ENCODE results near the gene OR6A2. TPM values are rescaled to one million over a fixed set of nuclear protein-coding genes. Genes with fewer than 3 reads are reported as not detected.

Gene OR6A2
- total and polyA plus RNA-seq, 2 donors (not counting 3 experiments of a cell fraction or from before 2014, with no cell fraction given), result 0.06 to 0.27 TPM

DNA sequence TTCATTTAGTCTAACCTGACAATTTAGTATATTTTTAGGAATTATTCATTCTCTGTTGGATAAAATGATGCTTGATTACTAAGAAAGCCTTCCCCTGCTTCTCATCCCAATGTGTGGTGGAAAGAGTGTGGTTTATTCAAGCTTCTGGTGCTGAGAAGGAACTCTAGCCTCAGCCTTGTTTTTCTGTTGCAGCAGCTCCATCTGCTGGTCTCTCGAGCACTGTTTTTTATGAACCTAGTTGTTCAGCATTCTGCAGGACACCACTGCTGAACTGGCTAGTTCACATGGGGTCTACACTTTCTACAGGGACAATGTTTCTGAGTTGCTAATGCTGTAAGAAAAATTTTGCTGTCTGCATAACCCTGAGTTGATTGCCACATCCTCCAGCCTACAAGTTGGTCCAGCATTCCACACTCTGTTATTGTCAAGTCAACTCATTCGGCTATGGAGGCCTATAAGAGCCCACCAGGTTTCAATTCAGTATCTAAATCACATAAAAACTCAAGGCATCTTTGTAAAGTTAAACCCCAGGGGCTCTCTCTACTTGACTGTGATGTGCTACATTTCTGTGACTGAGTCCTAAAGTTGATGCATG is 42.0 kb downstream of the OR6A2 start:
- Histone ChIP-seq H3K36me3 (ENCODE audit: control insufficient read depth in 2 of 2, extremely low read depth in 1 of 2, insufficient read depth in 2 of 2, low read length in 2 of 2) (no peaks in the 10 kb centered on the region), H3K9ac (replicated peaks; ENCODE audit: extremely low read depth, insufficient read depth, low read length) (no peak overlapping the region), H3K4me2 (ENCODE audit: insufficient read depth, low read length) (no peak overlapping the region), H3K27me3 (ENCODE audit: control insufficient read depth in 2 of 2, insufficient read depth in 2 of 2, low read length in 2 of 2) (peaks cover 2 to 8% of the 10 kb centered on the region in 2 experiments), H4K20me1 (replicated peaks; ENCODE audit: control insufficient read depth, extremely low read depth, insufficient read depth, low read length) (no peaks in the 10 kb centered on the region), H3K9me3 (replicated peaks; ENCODE audit: control insufficient read depth, insufficient read depth, low read length) (no peaks in the 10 kb centered on the region), H3K27ac (ENCODE audit: insufficient read depth, low read depth, low read length) (no peak overlapping the region), H3K4me3 (replicated peaks in 1 of 3; ENCODE audit: insufficient read depth in 1 of 3, low read depth in 1 of 3, low read length in 3 of 3) (no peak overlapping the region), H3K4me1 (ENCODE audit: control insufficient read depth, extremely low read depth, insufficient read depth, low read length) (no peaks in the 10 kb centered on the region), H3K9me1 (replicated peaks; ENCODE audit: control insufficient read depth, extremely low read depth, insufficient read depth, low read length) (no peaks in the 10 kb centered on the region), H2AFZ (ENCODE audit: low read depth, low read length) (no peak overlapping the region), H3K79me2 (ENCODE audit: control insufficient read depth, insufficient read depth, low read length) (no peaks in the 10 kb centered on the region)
- no peak for TF ChIP-seq MYC (IDR thresholded peaks at IDR 0.05; ENCODE audit: low read depth, low read length)
- TF ChIP-seq CTCF (IDR thresholded peaks at IDR 0.05; ENCODE audit: extremely low read depth in 1 of 2, insufficient read depth in 1 of 2, low read depth in 1 of 2, low read length in 2 of 2), result peak; percentile 58 to 62
- no TSS peak for BruUV-seq (replicated peaks)
- intact Hi-C loops (cut with micrococcal nuclease), result loop anchor here (1.0 to 5.0 kb wide), 8 partner anchors 19 to 378 kb away; partner anchors contain the start of gene TPP1
- DNase-seq (ENCODE audit: low read depth, low spot score) (peak; percentile 73), FAIRE-seq (peak; percentile 85)
- ChIA-PET CTCF (interaction anchor here (0.6 to 12.2 kb wide), 36 partner anchors 9 to 941 kb away, joined by 3 to 391 read pairs (median 4); partner anchors contain the start of genes ARFIP2, ILK, MRPL17 and TAF10), POLR2A (no interaction called here)
- dilution Hi-C loops (cut with MboI; ENCODE audit: extremely low pct_ligation_motif_present, low sequenced_read_pairs), result no loop called here

- CTCF ChIA-PET, result interaction anchor here (0.6 to 12.2 kb wide), 22 partner anchors 13 to 686 kb away, joined by 3 to 391 read pairs (median 6); partner anchors contain the start of genes APBB1, ARFIP2 and TIMM10B
- no peak for FAIRE-seq
- POLR2A ChIA-PET, result no interaction called here
- Histone ChIP-seq H3K27me3 (ENCODE audit: control insufficient read depth in 2 of 2, insufficient read depth in 2 of 2, low read length in 2 of 2) (peaks cover 2 to 8% of the 10 kb centered on the region in 2 experiments), H3K36me3 (ENCODE audit: control insufficient read depth in 2 of 2, extremely low read depth in 1 of 2, insufficient read depth in 2 of 2, low read length in 2 of 2) (no peaks in the 10 kb centered on the region), H3K4me2 (ENCODE audit: insufficient read depth, low read length) (no peak overlapping the region), H3K9ac (replicated peaks; ENCODE audit: extremely low read depth, insufficient read depth, low read length) (no peak overlapping the region), H2AFZ (ENCODE audit: low read depth, low read length) (no peak overlapping the region), H3K4me3 (replicated peaks in 1 of 3; ENCODE audit: insufficient read depth in 1 of 3, low read depth in 1 of 3, low read length in 3 of 3) (no peak overlapping the region), H3K9me3 (replicated peaks; ENCODE audit: control insufficient read depth, insufficient read depth, low read length) (no peaks in the 10 kb centered on the region), H4K20me1 (replicated peaks; ENCODE audit: control insufficient read depth, extremely low read depth, insufficient read depth, low read length) (no peaks in the 10 kb centered on the region), H3K9me1 (replicated peaks; ENCODE audit: control insufficient read depth, extremely low read depth, insufficient read depth, low read length) (no peaks in the 10 kb centered on the region), H3K79me2 (ENCODE audit: control insufficient read depth, insufficient read depth, low read length) (no peaks in the 10 kb centered on the region), H3K4me1 (ENCODE audit: control insufficient read depth, extremely low read depth, insufficient read depth, low read length) (no peaks in the 10 kb centered on the region), H3K27ac (ENCODE audit: insufficient read depth, low read depth, low read length) (no peak overlapping the region)
- BruUV-seq (replicated peaks), result no TSS peak
- TF ChIP-seq GATA2 (IDR thresholded peaks at IDR 0.05; ENCODE audit: insufficient read depth, insufficient read length, low read depth, low read length) (no peak), FOS (IDR thresholded peaks at IDR 0.05; ENCODE audit: borderline replicate concordance, insufficient read depth, low read length) (no peak), JUN (IDR thresholded peaks at IDR 0.05; ENCODE audit: borderline replicate concordance, insufficient read depth, insufficient read length, low read depth) (no peak), POLR2AphosphoS5 (IDR thresholded peaks at IDR 0.05; ENCODE audit: insufficient read depth, low read depth, low read length) (no peak), MAX (IDR thresholded peaks at IDR 0.05; ENCODE audit: insufficient read depth, insufficient read length) (no peak), MYC (IDR thresholded peaks at IDR 0.05; ENCODE audit: low read depth, low read length) (no peak), EZH2 (IDR thresholded peaks at IDR 0.05; ENCODE audit: borderline replicate concordance, low read depth, low read length, severe bottlenecking) (no peak), POLR2A (IDR thresholded peaks at IDR 0.05; ENCODE audit: low read depth, low read length) (no peak), CTCF (IDR thresholded peaks at IDR 0.05; ENCODE audit: extremely low read depth in 1 of 2, insufficient read depth in 1 of 2, low read depth in 1 of 2, low read length in 2 of 2) (no peak)
- intact Hi-C loops (cut with micrococcal nuclease), result loop anchor here (2.0 to 5.0 kb wide), 3 partner anchors 139 to 317 kb away; partner anchors contain the start of gene TPP1
- no peak for DNase-seq (ENCODE audit: low read depth, low spot score)
- dilution Hi-C loops (cut with MboI; ENCODE audit: extremely low pct_ligation_motif_present, low sequenced_read_pairs), result no loop called here
These were observed 43.5 kb downstream of the OR6A2 start for GRCh38 chr11:6755953-6756347.
